ENCODE results near the gene MTHFD2L.

The MTHFD2L gene

DNA sequence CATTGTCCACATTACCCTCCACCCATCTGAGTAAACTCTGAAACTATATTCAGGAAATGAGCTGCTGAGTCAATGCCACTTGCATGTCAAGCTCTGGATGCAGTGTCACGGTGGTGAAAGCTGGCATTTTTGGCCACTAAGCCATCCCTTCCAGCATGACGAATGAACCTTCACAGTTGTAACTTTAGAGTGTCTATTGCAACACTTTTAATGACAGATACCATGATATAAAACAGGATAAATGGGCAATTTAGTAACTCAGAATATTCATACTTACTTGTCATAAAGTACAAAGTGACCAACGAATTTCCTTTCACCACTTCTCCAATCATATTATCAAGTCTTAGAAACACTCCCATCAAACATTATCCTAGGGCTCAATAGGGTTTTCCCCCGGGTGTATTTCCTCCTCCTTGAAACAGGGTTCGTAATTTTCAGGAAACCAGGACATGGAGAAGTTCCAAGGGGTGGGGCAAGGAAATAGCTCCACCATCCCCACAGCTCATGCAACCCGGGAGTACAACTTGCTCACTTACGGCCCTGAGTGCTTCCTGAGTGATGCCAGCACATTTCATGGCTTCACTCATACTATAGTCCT is 73.1 kb downstream of the MTHFD2L start:
- intact Hi-C loops (cut with DNase I) = no loop called here
- no peak for DNase-seq

GRCh38 chr4:74235135-74235534 is 77.2 kb downstream of the MTHFD2L start:
- DNase-seq = no peak
- intact Hi-C loops (cut with DNase I) = no loop called here

DNA sequence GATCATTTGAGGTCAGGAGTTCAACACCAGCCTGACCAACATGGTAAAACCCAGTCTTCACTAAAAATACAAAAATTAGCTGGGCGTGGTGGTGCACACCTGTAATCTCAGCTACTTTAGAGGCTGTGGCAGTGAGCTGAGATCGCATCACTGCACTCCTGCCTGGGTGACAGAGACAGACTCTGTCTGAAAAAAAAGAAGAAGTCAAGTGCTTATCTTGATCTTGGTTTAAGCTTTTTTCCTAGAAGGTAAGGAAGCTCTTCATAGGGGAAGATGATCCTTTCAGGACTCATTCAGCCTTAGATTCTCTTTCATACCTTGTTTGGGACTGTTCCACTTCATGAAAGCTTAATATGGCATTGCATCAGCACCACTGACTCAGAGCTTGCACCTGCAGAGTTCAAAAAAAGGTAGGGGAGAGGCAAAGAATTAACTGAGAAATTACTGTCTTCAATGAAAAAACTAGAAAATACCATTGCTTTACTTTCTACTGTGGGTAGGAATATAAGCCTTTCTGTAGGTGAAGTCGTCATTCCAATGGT is 79.6 kb downstream of the MTHFD2L start:
- intact Hi-C loops (cut with DNase I) = no loop called here
- no peak for DNase-seq

GRCh38 chr4:74244049-74244448 is 86.1 kb downstream of the MTHFD2L start:
- DNase-seq = no peak
- intact Hi-C loops (cut with DNase I) = no loop called here

- DNase-seq = no peak
- intact Hi-C loops (cut with DNase I) = no loop called here
These were observed 95.0 kb downstream of the MTHFD2L start for GRCh38 chr4:74252933-74253332.

DNA sequence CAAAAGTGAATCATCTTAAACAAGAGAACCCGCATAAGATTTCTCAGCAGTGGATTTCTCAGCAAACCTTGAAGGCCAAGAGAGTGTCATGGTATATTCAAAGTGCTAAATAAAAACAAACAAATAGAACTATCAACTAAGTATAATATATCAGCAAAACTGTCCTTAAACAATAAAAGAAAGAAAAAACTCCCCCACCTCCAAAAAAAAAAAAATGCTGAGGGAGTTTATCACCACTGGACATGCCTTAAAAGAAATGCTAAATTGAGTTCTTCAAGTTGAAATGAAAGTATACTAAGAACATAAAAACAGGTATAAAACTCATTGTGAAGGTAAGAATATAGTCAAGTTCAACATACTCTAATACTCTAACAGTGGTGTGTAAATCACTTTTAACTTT is 96.5 kb downstream of the MTHFD2L start:
- intact Hi-C loops (cut with DNase I) = no loop called here

DNA sequence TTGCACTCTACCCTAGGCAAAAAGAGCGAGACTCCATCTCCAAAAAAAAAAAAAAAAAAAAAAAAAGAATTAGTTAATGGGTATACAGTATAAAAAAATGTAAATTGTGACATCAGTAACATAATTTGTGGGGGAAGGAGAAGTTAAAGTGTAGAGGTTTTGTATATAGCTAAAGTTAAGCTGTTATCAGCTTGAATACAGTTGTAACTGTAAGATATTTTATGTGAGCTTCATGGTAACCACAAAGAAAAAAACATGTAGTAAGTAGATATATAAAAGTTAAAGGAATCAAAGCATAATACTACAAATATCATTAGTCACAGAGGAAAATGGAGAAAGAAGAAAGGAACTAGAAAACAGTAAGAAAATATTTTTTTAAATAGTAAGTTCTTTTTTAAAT is 97.2 kb downstream of the MTHFD2L start:
- intact Hi-C loops (cut with DNase I) = no loop called here

More for the DNA sequence above, 96.5 kb downstream of the MTHFD2L start:
- no peak for DNase-seq

DNA sequence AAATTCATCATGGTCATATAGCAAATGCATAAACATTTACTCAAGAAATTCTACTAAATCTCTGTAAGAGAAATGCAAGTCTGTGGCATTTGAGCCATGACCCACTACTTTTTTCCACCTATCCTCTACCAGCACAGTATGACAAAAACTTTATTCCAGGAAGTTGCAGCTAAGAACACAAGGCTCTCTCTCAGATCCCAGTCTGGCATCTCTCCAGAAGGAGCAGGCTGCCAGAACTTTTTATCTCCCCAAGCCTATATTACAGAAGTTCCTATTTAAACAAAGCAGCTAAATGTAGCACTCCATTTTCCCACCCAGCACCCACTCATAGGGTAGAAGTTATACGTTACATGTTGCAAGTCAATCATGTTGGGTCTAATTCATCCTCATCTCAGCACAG is 101.0 kb downstream of the MTHFD2L start:
- peak in 1 of 10 donors; percentile 14 for DNase-seq
- intact Hi-C loops (cut with DNase I) = no loop called here

More for the DNA sequence above, 97.2 kb downstream of the MTHFD2L start:
- DNase-seq = no peak

DNA sequence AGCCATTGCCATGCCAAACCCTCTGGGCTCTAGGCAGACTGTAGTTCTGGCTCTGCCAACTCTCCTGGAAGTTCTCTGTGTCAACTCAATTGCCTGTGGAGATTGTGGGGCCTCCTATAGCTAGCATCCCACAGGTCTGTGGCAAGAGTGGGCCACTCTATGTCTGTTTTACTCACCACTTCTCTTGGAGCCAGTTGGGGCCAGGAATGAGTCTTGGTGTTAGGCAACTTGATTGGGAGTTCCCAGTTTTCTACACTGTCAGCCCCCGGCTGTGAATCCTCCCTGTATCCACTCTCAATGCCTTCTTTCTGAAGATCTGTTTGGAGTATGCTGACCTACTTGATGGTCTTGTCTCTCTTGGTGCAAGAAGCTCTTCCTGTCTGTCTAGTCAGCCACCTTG is 102.1 kb downstream of the MTHFD2L start:
- DNase-seq = no peak
- intact Hi-C loops (cut with DNase I) = no loop called here

- intact Hi-C loops (cut with DNase I) = no loop called here
- DNase-seq = no peak
These were observed 104.6 kb downstream of the MTHFD2L start for GRCh38 chr4:74262522-74262921.

GRCh38 chr4:74263551-74263950 is 105.6 kb downstream of the MTHFD2L start:
- intact Hi-C loops (cut with DNase I) = no loop called here
- DNase-seq = no peak

DNA sequence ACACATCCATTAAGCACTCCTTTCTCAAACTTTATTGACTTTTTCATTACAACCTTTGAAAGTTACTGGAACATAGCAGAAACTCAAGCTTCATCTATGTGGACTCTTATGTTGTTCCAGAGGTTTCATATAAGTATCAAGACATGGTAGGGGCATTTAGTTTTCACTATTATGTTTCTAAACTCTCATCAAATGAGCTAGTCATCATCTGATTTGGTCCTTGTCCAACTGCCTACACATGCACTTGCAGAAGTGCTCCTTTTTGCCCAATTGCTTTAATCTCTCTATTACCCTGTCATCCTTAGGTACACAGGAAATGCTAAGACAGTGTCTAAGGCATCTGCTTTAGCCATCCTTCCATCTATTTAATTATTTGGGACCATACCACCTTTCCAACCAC is 108.2 kb downstream of the MTHFD2L start:
- DNase-seq = no peak

GRCh38 chr4:74267998-74268606 is 110.2 kb downstream of the MTHFD2L start:
- intact Hi-C loops (cut with DNase I) = no loop called here
- no peak for DNase-seq

More for the DNA sequence above, 108.2 kb downstream of the MTHFD2L start:
- intact Hi-C loops (cut with DNase I) = no loop called here

GRCh38 chr4:74268643-74269042 is 110.7 kb downstream of the MTHFD2L start:
- intact Hi-C loops (cut with DNase I) = no loop called here
- DNase-seq = no peak

DNA sequence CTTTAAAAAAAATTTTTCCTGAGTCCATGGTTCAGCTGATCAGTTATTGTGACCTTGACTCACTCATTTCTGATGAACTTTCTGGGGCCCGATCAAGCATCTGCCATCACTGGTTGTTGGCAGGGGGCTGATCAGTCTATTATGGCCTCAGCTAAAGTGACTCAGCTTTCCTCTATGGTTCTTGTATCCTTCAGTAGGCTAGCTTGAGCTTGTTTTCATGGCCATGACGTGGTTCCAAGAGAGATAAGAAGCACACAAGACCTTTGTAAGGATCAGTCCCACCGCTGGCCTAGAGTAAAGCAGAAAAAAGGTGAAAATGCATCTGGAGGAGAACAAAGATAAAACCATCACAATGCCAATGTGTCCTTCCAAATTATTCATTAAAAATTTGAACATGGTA is 120.6 kb downstream of the MTHFD2L start:
- intact Hi-C loops (cut with DNase I) = no loop called here
- no peak for DNase-seq

- intact Hi-C loops (cut with DNase I) = no loop called here
These were observed 121.8 kb downstream of the MTHFD2L start for GRCh38 chr4:74279716-74280115.

DNA sequence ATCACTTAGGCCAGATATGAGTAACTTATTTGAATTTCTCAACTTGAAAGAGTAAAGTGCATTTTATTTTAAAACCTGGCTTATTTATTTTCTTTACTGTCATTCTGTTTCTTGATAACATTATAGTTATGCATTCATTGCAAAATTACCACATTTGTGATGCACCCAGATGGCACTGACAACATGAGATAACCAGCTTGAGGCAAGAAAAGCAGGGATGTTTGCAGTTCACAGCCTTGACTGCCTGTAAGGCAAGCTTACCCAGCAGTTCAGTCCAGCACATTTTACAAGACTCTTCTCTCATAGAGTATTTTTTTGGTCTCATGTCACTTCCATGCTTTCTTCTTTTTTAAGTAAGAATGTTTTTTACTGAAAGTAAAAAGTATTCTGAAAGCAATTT is 125.0 kb downstream of the MTHFD2L start:
- intact Hi-C loops (cut with DNase I) = no loop called here
- no peak for DNase-seq

More at GRCh38 chr4:74279716-74280115, 121.8 kb downstream of the MTHFD2L start:
- no peak for DNase-seq

- intact Hi-C loops (cut with DNase I) = no loop called here
- no peak for DNase-seq
These were observed 125.7 kb downstream of the MTHFD2L start for GRCh38 chr4:74283614-74284013.

DNA sequence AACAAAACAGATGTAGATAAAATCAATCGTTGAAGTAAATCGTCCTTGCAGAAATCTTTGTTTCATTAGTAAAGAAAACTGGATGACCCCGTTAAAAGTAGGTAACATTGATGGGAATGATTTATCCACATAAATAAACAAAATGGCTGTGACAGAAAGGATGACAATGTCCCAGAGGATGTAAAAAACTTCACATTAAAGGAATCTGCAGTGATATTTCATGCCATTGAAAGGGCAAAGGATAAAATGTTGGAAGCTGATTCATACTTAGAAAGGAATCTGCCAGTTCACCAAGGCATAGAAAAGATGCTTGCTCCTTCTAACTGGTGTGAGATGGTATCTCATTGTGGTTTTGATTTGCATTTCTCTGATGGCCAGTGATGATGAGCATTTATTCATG is 126.1 kb downstream of the MTHFD2L start:
- intact Hi-C loops (cut with DNase I) = no loop called here
- no peak for DNase-seq

- intact Hi-C loops (cut with DNase I) = no loop called here
- no peak for DNase-seq
These were observed 129.2 kb downstream of the MTHFD2L start for GRCh38 chr4:74287164-74287563.

DNA sequence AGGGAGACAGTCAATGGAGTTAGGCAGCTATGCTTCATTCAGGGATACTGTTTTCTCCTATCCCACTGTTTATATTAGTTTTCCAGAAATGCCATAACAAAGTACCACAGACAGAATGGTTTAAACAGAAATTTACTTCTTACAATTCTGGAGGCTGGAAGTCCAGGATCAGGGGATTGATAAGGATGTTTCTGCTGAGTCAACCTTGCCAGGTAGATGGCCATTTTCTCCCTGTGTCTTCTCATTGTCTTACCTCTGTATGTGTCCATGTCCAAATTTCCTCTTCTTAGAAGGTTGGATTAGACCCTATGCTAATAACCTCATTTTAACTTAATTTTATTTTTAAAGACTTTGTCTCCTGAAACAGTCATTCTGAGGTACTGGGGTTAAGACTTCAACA is 129.9 kb downstream of the MTHFD2L start:
- DNase-seq = no peak
- intact Hi-C loops (cut with DNase I) = no loop called here

DNA sequence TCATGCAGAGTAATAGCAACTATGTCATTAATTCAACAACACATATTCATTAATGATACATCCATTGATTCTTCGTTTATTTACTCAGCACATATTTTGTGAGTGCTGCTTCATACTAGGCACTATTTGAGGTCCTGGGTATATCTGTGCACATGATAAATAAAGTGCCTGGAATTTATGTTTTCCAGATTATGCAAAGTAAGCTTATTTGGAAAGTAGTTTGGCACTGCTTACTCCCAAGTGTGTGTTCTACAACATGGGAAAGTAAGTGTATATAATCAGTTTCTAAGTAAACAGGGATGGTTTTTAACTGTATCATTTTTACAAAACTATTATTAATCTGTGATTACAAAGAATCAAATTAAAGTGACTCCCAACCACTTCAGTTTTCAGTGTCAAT is 133.6 kb downstream of the MTHFD2L start:
- intact Hi-C loops (cut with DNase I) = no loop called here
- DNase-seq = no peak

Data from posterior cingulate gyrus (tissue), 11 donors.